ENCODE data around the gene ENOX1.

ENOX1 gene

DNA sequence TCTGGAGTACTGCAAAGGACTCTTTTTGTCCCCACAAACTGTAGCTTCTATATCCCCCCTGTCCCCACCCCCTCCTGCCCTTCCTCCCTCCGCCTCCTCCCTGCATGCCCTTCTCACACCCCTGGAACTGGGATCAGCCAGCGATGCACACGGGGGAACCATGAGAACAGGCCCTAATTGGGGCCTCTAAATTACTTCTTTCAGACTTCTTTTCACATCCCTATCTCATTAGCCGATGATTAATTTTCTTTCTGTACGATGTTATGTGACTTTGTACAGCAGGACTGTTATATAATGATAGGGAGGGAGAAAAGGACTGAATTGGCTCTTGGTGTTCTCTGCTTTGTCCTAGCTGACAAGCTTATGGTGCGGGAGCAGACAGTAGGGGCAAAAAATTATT, 415.9 kb downstream of the ENOX1 start:
- TF ChIP-seq, protein P1, sequence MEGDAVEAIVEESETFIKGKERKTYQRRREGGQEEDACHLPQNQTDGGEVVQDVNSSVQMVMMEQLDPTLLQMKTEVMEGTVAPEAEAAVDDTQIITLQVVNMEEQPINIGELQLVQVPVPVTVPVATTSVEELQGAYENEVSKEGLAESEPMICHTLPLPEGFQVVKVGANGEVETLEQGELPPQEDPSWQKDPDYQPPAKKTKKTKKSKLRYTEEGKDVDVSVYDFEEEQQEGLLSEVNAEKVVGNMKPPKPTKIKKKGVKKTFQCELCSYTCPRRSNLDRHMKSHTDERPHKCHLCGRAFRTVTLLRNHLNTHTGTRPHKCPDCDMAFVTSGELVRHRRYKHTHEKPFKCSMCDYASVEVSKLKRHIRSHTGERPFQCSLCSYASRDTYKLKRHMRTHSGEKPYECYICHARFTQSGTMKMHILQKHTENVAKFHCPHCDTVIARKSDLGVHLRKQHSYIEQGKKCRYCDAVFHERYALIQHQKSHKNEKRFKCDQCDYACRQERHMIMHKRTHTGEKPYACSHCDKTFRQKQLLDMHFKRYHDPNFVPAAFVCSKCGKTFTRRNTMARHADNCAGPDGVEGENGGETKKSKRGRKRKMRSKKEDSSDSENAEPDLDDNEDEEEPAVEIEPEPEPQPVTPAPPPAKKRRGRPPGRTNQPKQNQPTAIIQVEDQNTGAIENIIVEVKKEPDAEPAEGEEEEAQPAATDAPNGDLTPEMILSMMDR (IDR thresholded peaks at IDR 0.05; ENCODE audit: low read depth, low read length) = no peak
- in situ Hi-C loops (cut with HindIII; ENCODE audit: low sequenced_read_pairs) = no loop called here
- no peak for DNase-seq (ENCODE audit: low read depth, low spot score)
- no peak overlapping the region for H3K4me3 ChIP-seq (ENCODE audit: low read depth, low read length)

DNA sequence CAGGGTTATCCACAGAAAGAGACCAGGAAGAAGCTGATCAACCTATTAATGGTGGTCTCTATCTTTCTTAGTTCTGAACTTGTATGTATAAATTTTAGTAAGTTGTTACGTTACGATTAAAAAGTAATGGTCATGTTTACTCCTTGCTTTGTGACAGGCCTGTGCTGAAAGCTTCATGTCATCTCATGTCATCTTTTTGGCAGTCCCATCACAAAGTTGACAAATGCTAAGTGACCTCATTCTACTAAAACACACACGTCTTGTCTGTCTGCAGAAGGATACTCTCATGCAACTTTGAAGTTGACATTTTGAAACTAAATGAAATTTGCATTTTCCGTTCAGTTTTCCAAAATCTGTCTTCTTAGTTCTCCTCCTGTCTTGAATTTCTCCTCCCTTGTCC, 417.5 kb downstream of the ENOX1 start:
- TF ChIP-seq, protein P1 (IDR thresholded peaks at IDR 0.05; ENCODE audit: low read depth, low read length) = no peak
- in situ Hi-C loops (cut with HindIII; ENCODE audit: low sequenced_read_pairs) = no loop called here
- DNase-seq (ENCODE audit: low read depth, low spot score) = no peak
- H3K4me3 ChIP-seq (ENCODE audit: low read depth, low read length) = no peak overlapping the region

DNA sequence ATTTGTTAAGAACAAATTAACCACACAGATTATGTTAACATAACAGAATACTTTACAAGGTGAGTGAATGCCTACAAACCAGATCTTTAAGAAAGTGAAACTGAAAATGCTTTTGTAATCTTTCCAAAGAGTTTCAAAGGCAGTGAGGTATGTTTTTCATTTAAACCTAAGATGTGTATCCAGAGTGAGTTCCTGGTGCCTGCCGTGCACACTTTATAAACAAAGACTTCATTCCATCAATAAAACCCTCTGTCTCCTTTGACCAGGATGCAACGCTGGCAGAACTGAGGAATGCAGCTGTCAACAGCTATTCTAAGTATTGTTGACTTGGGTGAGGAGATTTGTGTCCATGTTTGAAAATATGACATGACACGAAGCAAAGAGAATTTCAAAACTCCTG, 418.8 kb downstream of the ENOX1 start:
- peak; percentile 52 for DNase-seq (ENCODE audit: low read depth, low spot score)
- in situ Hi-C loops (cut with HindIII; ENCODE audit: low sequenced_read_pairs) = no loop called here
- H3K4me3 ChIP-seq (ENCODE audit: low read depth, low read length) = no peak overlapping the region
- TF ChIP-seq, protein P1 (IDR thresholded peaks at IDR 0.05; ENCODE audit: low read depth, low read length) = no peak

DNA sequence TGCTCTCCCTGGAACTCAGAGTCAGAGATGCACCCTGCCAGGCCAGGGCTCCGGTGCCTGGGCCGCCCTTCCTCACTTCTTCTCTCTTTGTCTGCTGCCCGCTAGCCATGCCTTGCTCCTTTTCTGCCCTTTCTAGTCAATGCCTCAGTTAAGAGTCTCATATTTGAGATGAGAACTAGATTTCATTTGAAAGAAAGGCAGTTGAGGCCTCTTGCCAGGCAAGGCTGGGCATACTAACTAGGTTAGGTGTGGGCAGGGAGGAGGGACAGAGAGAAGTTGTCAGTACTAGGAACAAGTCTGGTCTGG, 421.8 kb downstream of the ENOX1 start:
- no peak for DNase-seq (ENCODE audit: low read depth, low spot score)
- TF ChIP-seq, protein P1 (IDR thresholded peaks at IDR 0.05; ENCODE audit: low read depth, low read length) = no peak
- in situ Hi-C loops (cut with HindIII; ENCODE audit: low sequenced_read_pairs) = no loop called here

DNA sequence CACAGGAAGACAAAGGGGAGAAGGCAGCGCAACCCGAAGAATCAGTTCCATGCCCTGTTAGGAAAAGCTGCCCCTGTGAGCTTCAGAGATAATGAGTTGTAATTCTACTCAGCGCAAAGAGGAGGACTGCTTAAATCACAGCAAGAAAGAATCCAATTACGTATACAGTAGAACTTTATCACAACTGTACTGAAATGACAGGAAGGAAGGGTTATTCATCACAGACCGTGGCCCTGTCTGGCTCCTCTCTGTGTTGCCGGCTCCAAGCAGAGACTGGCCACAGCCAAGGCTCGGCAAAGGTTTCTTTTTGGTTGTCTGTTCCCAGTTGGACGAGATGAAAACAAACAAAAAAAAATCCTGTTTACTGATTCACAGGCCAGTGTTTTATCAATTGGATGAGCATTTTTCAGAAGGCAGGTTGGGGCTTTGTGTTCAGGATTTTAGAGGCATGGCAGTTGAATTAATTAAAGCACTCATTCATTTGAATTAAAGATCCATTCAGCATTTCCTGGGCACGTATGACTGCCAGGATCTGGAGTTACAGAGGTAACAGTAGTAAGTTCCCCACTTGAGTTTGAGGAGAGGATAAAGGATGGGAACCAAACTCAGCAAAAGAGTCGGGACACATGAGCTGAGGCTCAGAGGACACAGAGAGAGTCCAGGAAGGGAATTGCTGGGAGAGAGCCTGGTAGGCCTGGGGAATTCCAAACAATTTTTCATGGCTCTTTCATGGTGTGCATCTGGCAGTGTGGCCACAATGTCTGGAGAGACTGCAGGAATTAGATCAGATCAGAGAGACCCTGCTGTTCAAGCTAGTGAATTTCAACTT, 422.3 kb downstream of the ENOX1 start:
- in situ Hi-C loops (cut with HindIII; ENCODE audit: low sequenced_read_pairs) = no loop called here
- H3K4me3 ChIP-seq (ENCODE audit: low read depth, low read length) = no peak overlapping the region
- DNase-seq (ENCODE audit: low read depth, low spot score) = peak; percentile 76
- TF ChIP-seq, protein P1 (IDR thresholded peaks at IDR 0.05; ENCODE audit: low read depth, low read length) = no peak

More for the DNA sequence above, 421.8 kb downstream of the ENOX1 start:
- H3K4me3 ChIP-seq (ENCODE audit: low read depth, low read length) = no peak overlapping the region

DNA sequence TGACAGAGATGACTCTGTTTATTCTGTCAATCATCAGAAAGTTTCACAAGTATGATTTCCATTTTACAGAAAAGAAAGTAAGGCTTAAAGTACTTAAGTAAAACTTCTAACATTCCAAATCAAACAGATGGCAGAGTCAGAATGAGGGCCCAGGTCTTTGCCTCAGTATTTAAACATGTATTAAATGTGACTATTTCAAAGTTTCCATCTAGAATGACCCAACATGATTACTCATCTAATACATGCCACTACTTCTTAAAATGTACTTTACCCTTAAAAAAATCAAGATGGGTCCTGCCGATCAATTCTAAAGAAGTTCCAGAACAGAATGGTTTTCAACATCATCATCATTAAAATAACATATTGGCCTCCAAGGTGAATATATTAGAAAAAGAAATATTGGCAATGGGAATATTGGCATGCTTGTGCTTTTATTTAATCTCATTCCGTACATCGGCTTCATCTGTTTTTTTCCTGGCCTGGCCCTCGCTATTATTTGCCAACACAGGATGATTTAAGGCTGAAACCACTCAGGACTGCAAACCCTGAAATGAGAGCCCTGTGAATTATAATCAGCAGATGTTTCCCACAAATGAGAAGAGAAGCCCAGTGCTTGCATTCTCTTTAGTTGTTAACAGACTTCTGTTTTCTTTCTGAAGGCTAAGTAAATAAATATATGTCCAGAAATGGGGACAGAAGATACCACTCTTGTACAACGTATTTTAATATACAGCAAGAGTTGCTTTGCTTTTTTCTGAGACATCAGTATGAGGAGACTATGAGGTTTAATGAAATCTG, 423.4 kb downstream of the ENOX1 start:
- TF ChIP-seq, protein P1 (IDR thresholded peaks at IDR 0.05; ENCODE audit: low read depth, low read length) = no peak
- H3K4me3 ChIP-seq (ENCODE audit: low read depth, low read length) = no peak overlapping the region
- in situ Hi-C loops (cut with HindIII; ENCODE audit: low sequenced_read_pairs) = no loop called here
- DNase-seq (ENCODE audit: low read depth, low spot score) = peak; percentile 65
